ENCODE results near the gene CHST1. TPM values are rescaled to one million over a fixed set of nuclear protein-coding genes. Genes with fewer than 3 reads are reported as not detected.

Gene CHST1
- total RNA-seq, 1 donor, result 0.43 TPM

DNA sequence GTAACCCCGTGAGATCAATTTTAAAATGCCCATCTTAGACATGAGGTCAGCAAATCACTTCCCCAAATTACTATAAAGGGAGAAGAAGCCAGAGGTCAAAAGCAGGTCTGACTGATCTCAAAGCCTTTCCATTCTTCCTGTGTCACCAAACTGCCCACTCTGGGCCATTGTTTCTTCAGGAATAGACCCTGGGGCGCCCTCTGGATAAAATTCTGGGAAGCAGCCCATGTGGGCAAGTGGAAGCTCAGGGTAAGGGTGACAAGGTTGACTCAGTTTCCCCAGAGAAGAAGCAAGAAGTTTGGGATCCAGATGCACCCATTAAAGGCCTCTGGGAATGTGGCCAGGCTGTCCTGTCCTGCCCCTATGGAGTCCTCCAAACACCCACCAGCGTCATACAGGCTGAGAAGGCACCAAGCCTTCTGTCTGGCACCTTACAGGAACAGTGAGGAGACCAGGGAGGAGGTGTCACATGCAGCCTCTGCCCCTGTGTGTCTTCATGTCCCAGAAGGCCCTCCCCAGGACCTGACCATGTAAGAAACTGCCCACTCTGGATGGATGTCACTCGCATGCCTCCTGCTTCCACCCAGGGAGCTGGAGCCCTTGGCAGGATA lies 50.1 kb downstream of the CHST1 start:
- DNase-seq (ENCODE audit: low read depth), result no peak
- TF ChIP-seq, protein P1, sequence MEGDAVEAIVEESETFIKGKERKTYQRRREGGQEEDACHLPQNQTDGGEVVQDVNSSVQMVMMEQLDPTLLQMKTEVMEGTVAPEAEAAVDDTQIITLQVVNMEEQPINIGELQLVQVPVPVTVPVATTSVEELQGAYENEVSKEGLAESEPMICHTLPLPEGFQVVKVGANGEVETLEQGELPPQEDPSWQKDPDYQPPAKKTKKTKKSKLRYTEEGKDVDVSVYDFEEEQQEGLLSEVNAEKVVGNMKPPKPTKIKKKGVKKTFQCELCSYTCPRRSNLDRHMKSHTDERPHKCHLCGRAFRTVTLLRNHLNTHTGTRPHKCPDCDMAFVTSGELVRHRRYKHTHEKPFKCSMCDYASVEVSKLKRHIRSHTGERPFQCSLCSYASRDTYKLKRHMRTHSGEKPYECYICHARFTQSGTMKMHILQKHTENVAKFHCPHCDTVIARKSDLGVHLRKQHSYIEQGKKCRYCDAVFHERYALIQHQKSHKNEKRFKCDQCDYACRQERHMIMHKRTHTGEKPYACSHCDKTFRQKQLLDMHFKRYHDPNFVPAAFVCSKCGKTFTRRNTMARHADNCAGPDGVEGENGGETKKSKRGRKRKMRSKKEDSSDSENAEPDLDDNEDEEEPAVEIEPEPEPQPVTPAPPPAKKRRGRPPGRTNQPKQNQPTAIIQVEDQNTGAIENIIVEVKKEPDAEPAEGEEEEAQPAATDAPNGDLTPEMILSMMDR (IDR thresholded peaks at IDR 0.05; ENCODE audit: insufficient read depth, low read depth, low read length), result no peak
- no peak overlapping the region for H3K4me3 ChIP-seq (ENCODE audit: low read depth, low read length)

DNA sequence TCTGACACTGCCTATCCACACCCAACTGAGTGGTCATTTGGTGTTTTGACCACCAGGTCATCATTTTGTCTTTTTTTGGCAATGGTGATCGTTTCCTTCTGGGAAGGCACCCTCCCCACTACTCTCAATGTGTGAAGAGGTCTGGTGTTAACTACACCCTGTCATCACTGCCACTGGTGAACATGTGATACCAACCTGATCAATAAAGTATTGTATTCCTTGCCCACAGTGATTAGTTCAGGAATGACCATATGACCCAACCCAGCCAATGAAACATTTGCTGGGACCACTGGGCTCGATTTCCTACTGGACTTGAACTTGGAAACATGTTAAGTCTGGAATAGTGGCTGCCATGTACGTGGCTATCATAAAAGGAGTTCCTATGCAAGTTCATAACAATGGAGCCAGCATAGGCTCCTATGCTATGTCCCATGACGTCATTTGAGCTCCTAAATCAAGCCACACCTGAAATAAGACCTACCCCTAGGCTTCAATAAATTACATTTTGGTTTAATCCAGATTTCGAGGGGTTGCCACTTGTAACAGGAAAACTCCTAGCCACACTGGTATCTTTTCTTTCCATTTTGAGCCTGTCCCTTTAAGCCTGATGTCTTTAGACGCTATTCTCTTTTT lies 51.1 kb downstream of the CHST1 start:
- DNase-seq (ENCODE audit: low read depth), result no peak
- TF ChIP-seq, protein P1 (IDR thresholded peaks at IDR 0.05; ENCODE audit: insufficient read depth, low read depth, low read length), result no peak
- H3K4me3 ChIP-seq (ENCODE audit: low read depth, low read length), result no peak overlapping the region

DNA sequence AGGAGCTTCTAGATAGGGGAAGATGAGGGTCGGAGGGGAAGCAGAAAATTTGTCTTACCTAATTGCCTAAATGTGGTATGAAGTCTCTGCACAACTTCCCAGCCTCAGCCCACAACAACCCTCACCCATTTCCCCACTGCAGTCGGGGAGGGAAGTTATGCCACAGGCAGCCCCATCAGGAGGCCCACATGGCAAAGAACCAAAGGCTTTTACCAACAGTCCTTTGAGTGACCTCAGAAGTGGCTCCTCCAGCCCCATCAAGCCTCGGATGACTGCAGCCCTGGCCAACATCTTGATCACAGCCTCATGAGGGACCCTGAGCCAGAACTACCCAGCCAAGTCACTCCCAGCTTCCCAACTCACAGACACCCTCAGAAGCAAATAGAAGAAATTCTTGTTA lies 54.8 kb downstream of the CHST1 start:
- no peak overlapping the region for H3K4me3 ChIP-seq (ENCODE audit: low read depth, low read length)
- TF ChIP-seq, protein P1 (IDR thresholded peaks at IDR 0.05; ENCODE audit: insufficient read depth, low read depth, low read length), result no peak
- DNase-seq (ENCODE audit: low read depth), result no peak

DNA sequence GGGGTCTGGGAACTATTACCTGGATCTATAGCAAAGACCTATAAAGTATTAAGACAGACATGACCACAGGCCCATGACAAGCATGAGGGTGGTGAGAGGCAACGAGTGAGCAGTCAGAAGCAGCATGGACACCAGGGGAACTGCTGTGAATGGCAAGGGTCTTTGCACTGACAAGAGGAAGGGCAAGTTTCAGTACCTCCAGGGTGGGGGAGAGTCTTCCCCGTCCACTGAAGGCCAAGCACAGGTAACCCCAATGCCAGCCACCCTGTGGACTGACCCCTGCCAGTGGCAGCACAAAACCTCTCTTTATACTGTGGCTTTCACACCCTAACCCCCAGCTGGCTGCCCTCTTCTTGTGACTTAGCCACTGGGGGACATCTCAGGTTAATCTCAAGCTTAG lies 55.5 kb downstream of the CHST1 start:
- H3K4me3 ChIP-seq (ENCODE audit: low read depth, low read length), result no peak overlapping the region
- TF ChIP-seq, protein P1 (IDR thresholded peaks at IDR 0.05; ENCODE audit: insufficient read depth, low read depth, low read length), result no peak
- DNase-seq (ENCODE audit: low read depth), result no peak

DNA sequence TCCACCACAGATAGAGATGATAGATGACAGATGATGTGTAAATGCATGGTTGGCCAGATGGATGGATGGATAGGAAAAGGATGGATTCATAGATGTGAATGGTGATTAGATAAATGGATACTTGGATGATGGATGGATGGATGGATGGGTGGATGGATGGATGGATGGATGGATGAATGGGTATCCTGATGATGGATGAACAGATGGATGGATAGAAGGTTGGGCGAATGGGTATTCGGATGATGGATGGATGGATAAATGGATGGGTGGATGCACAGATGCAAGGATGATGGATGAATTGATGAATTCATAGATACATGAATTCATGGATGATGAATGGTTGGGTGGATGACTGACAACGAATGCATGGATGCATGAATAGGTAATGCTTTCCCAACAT lies 56.1 kb downstream of the CHST1 start:
- no peak overlapping the region for H3K4me3 ChIP-seq (ENCODE audit: low read depth, low read length)
- DNase-seq (ENCODE audit: low read depth), result no peak
- TF ChIP-seq, protein P1 (IDR thresholded peaks at IDR 0.05; ENCODE audit: insufficient read depth, low read depth, low read length), result no peak

DNA sequence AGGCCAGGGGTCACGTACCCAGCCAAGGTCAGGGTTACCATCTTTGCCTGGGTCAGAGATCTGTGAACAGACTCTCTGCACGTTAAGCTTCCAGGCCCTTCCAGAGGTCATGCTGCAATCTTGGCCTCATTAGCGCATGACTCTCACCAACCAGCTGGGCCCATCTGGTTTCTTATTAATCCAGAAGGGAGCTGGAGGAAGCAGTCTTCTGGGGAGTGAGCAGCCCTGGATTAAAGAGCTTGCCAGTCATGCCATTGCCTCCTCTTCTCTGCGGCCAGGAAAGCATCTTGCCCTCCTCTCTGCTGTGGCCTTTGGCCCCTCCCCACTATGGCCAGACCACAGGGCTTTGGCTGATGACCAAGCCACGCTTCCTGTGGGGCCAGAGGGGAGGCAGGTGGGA lies 57.4 kb downstream of the CHST1 start:
- TF ChIP-seq, protein P1 (IDR thresholded peaks at IDR 0.05; ENCODE audit: insufficient read depth, low read depth, low read length), result no peak
- peak; percentile 8 for DNase-seq (ENCODE audit: low read depth)
- no peak overlapping the region for H3K4me3 ChIP-seq (ENCODE audit: low read depth, low read length)
